Cardiac muscle cell (in vitro differentiated cells and primary cell): Measurements from ENCODE around the gene TRNP1. TPM values are rescaled to one million over a fixed set of nuclear protein-coding genes. Genes with fewer than 3 reads are reported as not detected.

Experiments used
- DNase-seq, 2 donors: peaks; one replicate each; pipeline versions ENCODE4 v3.0.0 to v3.0.0-alpha.2; 2010 to 2017; ENCODE audit warnings: low read depth in 1 of 2, low spot score in 1 of 2
- H3K27ac ChIP-seq: fragments of 200-600 bp; sonication (generic); 2 replicates; pipeline ENCODE4 v1.5.1; 2016
- H3K27me3 ChIP-seq: fragments of 200-600 bp; sonication (generic); 2 replicates; pipeline ENCODE4 v1.6.0; 2016; ENCODE audit warnings: control low read depth
- H3K36me3 ChIP-seq: fragments of 200-600 bp; sonication (generic); 2 replicates; pipeline ENCODE4 v1.5.1; 2016; ENCODE audit warnings: control low read depth
- H3K4me1 ChIP-seq: fragments of 200-600 bp; sonication (generic); 2 replicates; pipeline ENCODE4 v1.8.1; 2017; ENCODE audit warnings: low read depth, mild to moderate bottlenecking, mixed run types
- H3K4me3 ChIP-seq: fragments of 200-600 bp; sonication (generic); 2 replicates; pipeline ENCODE4 v1.5.1; 2016; ENCODE audit warnings: mild to moderate bottlenecking
- H3K9me3 ChIP-seq: fragments of 200-600 bp; sonication (generic); 2 replicates; pipeline ENCODE4 v1.5.1; 2017; ENCODE audit warnings: low read depth, mild to moderate bottlenecking, control low read depth
- polyA plus RNA-seq: library from polyadenylated mRNA; unstranded; fragments of >200 nt; fragmentation: Nextera tagmentation; extraction: Ambion mirVana; gene quantifications from 2 replicates; pipeline ENCODE4 v1.2.1, GENCODE V29; 2016
- total RNA-seq: library from RNA; depleted of rRNA; stranded (reverse); fragments of >200 nt; gene quantifications from 2 replicates; pipeline ENCODE4 v1.2.3, GENCODE V29; 2016
- TF ChIP-seq, protein P1 (sequence below): IDR thresholded peaks from 2 replicates; pipeline ENCODE4 v1.5.1; 2012; ENCODE audit warnings: low read depth, mild to moderate bottlenecking, low read length

TRNP1 gene
- total and polyA plus RNA-seq, 2 experiments from 2014 or later = 42.9 to 63.7 TPM

DNA sequence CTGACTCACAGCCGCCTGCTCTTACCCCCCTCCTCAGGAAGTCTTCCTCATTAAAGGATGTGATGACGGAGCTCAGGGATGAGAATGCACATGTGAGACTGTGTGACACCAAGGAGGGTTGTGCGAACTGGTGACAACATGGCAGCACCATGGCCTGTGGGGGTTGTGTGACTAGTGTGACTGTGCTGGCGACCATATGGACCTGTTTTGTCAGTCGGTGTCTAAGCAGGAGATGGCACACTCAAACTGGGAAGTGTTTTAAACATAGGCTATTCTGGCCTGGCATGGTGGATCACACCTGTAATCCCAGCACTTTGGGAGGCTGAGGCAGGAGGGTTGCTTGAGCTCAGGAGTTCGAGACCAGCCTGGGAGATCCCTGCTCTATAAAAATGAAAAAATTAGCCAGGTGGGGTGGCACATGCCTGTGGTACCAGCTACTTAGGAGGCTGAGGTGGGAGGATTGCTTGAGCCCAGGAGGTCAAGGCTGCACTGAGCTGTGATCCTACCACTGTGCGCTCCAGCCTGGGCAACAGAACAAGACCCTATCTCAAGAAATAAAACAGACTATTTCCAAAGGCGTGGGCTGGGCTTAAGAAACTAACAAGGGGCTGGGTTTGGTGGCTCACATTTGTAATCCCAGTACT lies 7.4 kb downstream of the TRNP1 start:
- Histone ChIP-seq H3K36me3 (no peaks in the 10 kb centered on the region), H3K9me3 (no peaks in the 10 kb centered on the region), H3K4me3 (no peak overlapping the region), H3K4me1 (peaks cover 33% of the 10 kb centered on the region), H3K27ac (peak overlapping the region; percentile 93), H3K27me3 (no peaks in the 10 kb centered on the region)
- TF ChIP-seq, protein P1, sequence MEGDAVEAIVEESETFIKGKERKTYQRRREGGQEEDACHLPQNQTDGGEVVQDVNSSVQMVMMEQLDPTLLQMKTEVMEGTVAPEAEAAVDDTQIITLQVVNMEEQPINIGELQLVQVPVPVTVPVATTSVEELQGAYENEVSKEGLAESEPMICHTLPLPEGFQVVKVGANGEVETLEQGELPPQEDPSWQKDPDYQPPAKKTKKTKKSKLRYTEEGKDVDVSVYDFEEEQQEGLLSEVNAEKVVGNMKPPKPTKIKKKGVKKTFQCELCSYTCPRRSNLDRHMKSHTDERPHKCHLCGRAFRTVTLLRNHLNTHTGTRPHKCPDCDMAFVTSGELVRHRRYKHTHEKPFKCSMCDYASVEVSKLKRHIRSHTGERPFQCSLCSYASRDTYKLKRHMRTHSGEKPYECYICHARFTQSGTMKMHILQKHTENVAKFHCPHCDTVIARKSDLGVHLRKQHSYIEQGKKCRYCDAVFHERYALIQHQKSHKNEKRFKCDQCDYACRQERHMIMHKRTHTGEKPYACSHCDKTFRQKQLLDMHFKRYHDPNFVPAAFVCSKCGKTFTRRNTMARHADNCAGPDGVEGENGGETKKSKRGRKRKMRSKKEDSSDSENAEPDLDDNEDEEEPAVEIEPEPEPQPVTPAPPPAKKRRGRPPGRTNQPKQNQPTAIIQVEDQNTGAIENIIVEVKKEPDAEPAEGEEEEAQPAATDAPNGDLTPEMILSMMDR = no peak
- peak in 1 of 2 donors; percentile 62 for DNase-seq

GRCh38 chr1:27001570-27002360 lies 8.3 kb downstream of the TRNP1 start:
- DNase-seq = peak in 1 of 2 donors; percentile 71
- no peaks in the 10 kb centered on the region for H3K27me3 ChIP-seq
- H3K9me3 ChIP-seq = no peaks in the 10 kb centered on the region
- no peaks in the 10 kb centered on the region for H3K36me3 ChIP-seq
- no peak overlapping the region for H3K27ac ChIP-seq
- H3K4me1 ChIP-seq = peaks cover 33% of the 10 kb centered on the region
- H3K4me3 ChIP-seq = no peak overlapping the region
- TF ChIP-seq, protein P1 = no peak

GRCh38 chr1:27003745-27004470 lies 10.4 kb downstream of the TRNP1 start:
- peak in 1 of 2 donors; percentile 52 for DNase-seq
- Histone ChIP-seq H3K9me3 (no peaks in the 10 kb centered on the region), H3K4me1 (peaks cover 28% of the 10 kb centered on the region), H3K27ac (peak overlapping the region; percentile 44), H3K27me3 (no peaks in the 10 kb centered on the region), H3K4me3 (no peak overlapping the region), H3K36me3 (no peaks in the 10 kb centered on the region)
- TF ChIP-seq, protein P1 = no peak

DNA sequence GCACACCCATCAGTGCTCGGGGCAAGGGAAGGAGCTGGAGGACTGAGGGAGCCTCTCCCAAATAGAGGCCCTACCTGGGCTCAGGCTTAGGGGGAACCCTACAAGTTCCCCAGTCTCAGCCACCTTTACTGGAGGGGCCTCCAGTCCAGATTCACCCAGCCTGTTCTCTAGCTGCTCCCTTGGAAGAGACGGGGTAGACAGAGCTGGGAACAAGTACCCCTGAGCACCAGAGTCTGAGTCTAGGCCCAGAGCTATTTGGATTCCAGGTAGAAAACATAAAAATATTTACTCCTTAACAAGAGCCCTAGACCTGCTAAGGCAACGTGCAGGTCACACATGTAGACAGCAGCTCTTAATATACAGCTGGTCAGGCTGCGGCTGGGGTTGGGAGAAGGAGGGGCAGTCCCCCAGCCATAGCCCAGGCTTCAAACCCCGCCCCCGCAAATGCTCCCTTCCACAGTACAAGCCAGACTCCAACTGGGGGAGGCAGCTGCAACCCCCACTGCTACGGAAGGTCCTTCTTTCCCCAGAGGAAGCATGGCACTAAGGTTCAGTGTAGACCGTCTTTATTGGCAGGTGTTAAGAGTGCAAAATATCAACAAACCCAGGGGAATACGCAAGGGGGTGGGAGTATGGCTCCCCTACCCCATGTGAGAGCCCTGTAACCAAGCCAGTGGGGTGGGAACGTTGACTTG lies 11.1 kb downstream of the TRNP1 start:
- H3K9me3 ChIP-seq = no peaks in the 10 kb centered on the region
- TF ChIP-seq, protein P1 = no peak
- no peaks in the 10 kb centered on the region for H3K27me3 ChIP-seq
- no peaks in the 10 kb centered on the region for H3K36me3 ChIP-seq
- peaks cover 23% of the 10 kb centered on the region for H3K4me1 ChIP-seq
- H3K27ac ChIP-seq = peak overlapping the region; percentile 44
- H3K4me3 ChIP-seq = no peak overlapping the region
- peak; percentile 61 to 70 for DNase-seq

GRCh38 chr1:27005166-27005530 lies 11.7 kb downstream of the TRNP1 start:
- peaks cover 18% of the 10 kb centered on the region for H3K4me1 ChIP-seq
- TF ChIP-seq, protein P1 = no peak
- H3K4me3 ChIP-seq = no peak overlapping the region
- H3K27ac ChIP-seq = peak overlapping the region; percentile 44
- no peaks in the 10 kb centered on the region for H3K36me3 ChIP-seq
- no peak for DNase-seq
- H3K27me3 ChIP-seq = no peaks in the 10 kb centered on the region
- H3K9me3 ChIP-seq = no peaks in the 10 kb centered on the region
